ENCODE results near the gene CATSPERZ. TPM values are rescaled to one million over a fixed set of nuclear protein-coding genes. Genes with fewer than 3 reads are reported as not detected.
"Not testable (repeated sequence)": the region's sequence is repeated elsewhere in the genome, so short reads cannot be mapped to it uniquely, and the experiment has no call there.

The CATSPERZ gene
- total RNA-seq, 1 donor from 2014 or later, result 1.0 TPM

- TF ChIP-seq CTCF (IDR thresholded peaks at IDR 0.05), result no peak
- peak overlapping the region; percentile 15 for H3K27ac Mint-ChIP-seq (ENCODE audit: unreplicated experiment)
Observed at GRCh38 chr11:64306876-64307622, 6.9 kb downstream of the CATSPERZ start.

GRCh38 chr11:64307795-64308194 is 7.6 kb downstream of the CATSPERZ start:
- H3K4me3 Mint-ChIP-seq (ENCODE audit: unreplicated experiment), result not testable (repeated sequence)

More at GRCh38 chr11:64306876-64307622, 6.9 kb downstream of the CATSPERZ start:
- H3K36me3 Mint-ChIP-seq (ENCODE audit: low read depth), result peaks cover 1% of the 10 kb centered on the region
- H3K4me3 Mint-ChIP-seq (ENCODE audit: unreplicated experiment), result peak overlapping the region; percentile 91
- peaks cover 17% of the 10 kb centered on the region for H3K4me1 Mint-ChIP-seq (ENCODE audit: low read depth)
- H3K27me3 Mint-ChIP-seq (ENCODE audit: low read depth), result no peaks in the 10 kb centered on the region
- H3K9me3 Mint-ChIP-seq (ENCODE audit: low read depth), result no peaks in the 10 kb centered on the region
- peak; percentile 77 for DNase-seq (ENCODE audit: low spot score)

GRCh38 chr11:64312947-64313346 is 12.8 kb downstream of the CATSPERZ start:
- H3K27me3 Mint-ChIP-seq (ENCODE audit: low read depth), result no peaks in the 10 kb centered on the region
- no peak overlapping the region for H3K4me3 Mint-ChIP-seq (ENCODE audit: unreplicated experiment)

More at GRCh38 chr11:64307795-64308194, 7.6 kb downstream of the CATSPERZ start:
- Mint-ChIP-seq H3K4me1 (ENCODE audit: low read depth) (peaks cover 17% of the 10 kb centered on the region), H3K27ac (ENCODE audit: unreplicated experiment) (peak overlapping the region; percentile 15)
- H3K9me3 Mint-ChIP-seq (ENCODE audit: low read depth); DNase-seq (ENCODE audit: low spot score); H3K36me3 Mint-ChIP-seq (ENCODE audit: low read depth); H3K27me3 Mint-ChIP-seq (ENCODE audit: low read depth): not testable (repeated sequence)

GRCh38 chr11:64313491-64314145 is 13.5 kb downstream of the CATSPERZ start:
- Mint-ChIP-seq H3K27ac (ENCODE audit: unreplicated experiment) (peak overlapping the region; percentile 39), H3K4me1 (ENCODE audit: low read depth) (peaks cover 10% of the 10 kb centered on the region), H3K27me3 (ENCODE audit: low read depth) (no peaks in the 10 kb centered on the region), H3K36me3 (ENCODE audit: low read depth) (no peaks in the 10 kb centered on the region), H3K4me3 (ENCODE audit: unreplicated experiment) (no peak overlapping the region), H3K9me3 (ENCODE audit: low read depth) (no peaks in the 10 kb centered on the region)
- TF ChIP-seq CTCF (IDR thresholded peaks at IDR 0.05), result no peak
- no peak for DNase-seq (ENCODE audit: low spot score)

More at GRCh38 chr11:64312947-64313346, 12.8 kb downstream of the CATSPERZ start:
- Mint-ChIP-seq H3K36me3 (ENCODE audit: low read depth) (no peaks in the 10 kb centered on the region), H3K27ac (ENCODE audit: unreplicated experiment) (peak overlapping the region; percentile 39), H3K4me1 (ENCODE audit: low read depth) (peaks cover 10% of the 10 kb centered on the region), H3K9me3 (ENCODE audit: low read depth) (no peaks in the 10 kb centered on the region)
- TF ChIP-seq CTCF (IDR thresholded peaks at IDR 0.05), result no peak
- DNase-seq (ENCODE audit: low spot score), result no peak

- H3K27me3 Mint-ChIP-seq (ENCODE audit: low read depth), result no peaks in the 10 kb centered on the region
- H3K4me3 Mint-ChIP-seq (ENCODE audit: unreplicated experiment), result no peak overlapping the region
- peaks cover 14% of the 10 kb centered on the region for H3K4me1 Mint-ChIP-seq (ENCODE audit: low read depth)
- DNase-seq (ENCODE audit: low spot score), result peak; percentile 85
- TF ChIP-seq CTCF (IDR thresholded peaks at IDR 0.05), result peak; percentile 50
- H3K27ac Mint-ChIP-seq (ENCODE audit: unreplicated experiment), result peak overlapping the region; percentile 84
- no peaks in the 10 kb centered on the region for H3K9me3 Mint-ChIP-seq (ENCODE audit: low read depth)
- H3K36me3 Mint-ChIP-seq (ENCODE audit: low read depth), result no peaks in the 10 kb centered on the region
Observed at GRCh38 chr11:64314146-64314804, 14.1 kb downstream of the CATSPERZ start.
